ENCODE results near the gene USF1. TPM values are rescaled to one million over a fixed set of nuclear protein-coding genes. Genes with fewer than 3 reads are reported as not detected.

Gene USF1
- total RNA-seq, 1 donor from 2014 or later, result 31.7 TPM

GRCh38 chr1:161001525-161001924 lies 44.3 kb downstream of the USF1 start:
- Histone ChIP-seq H3K27ac (replicated peaks) (no peak overlapping the region), H3K9me3 (replicated peaks) (no peaks in the 10 kb centered on the region), H3K4me1 (peaks cover 17% of the 10 kb centered on the region), H3K36me3 (peaks cover 17% of the 10 kb centered on the region), H3K4me3 (no peak overlapping the region), H3K27me3 (ENCODE audit: low read depth) (no peaks in the 10 kb centered on the region)
- TF ChIP-seq, protein P1, sequence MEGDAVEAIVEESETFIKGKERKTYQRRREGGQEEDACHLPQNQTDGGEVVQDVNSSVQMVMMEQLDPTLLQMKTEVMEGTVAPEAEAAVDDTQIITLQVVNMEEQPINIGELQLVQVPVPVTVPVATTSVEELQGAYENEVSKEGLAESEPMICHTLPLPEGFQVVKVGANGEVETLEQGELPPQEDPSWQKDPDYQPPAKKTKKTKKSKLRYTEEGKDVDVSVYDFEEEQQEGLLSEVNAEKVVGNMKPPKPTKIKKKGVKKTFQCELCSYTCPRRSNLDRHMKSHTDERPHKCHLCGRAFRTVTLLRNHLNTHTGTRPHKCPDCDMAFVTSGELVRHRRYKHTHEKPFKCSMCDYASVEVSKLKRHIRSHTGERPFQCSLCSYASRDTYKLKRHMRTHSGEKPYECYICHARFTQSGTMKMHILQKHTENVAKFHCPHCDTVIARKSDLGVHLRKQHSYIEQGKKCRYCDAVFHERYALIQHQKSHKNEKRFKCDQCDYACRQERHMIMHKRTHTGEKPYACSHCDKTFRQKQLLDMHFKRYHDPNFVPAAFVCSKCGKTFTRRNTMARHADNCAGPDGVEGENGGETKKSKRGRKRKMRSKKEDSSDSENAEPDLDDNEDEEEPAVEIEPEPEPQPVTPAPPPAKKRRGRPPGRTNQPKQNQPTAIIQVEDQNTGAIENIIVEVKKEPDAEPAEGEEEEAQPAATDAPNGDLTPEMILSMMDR (IDR thresholded peaks at IDR 0.05; ENCODE audit: borderline replicate concordance), result no peak
- DNase-seq, result no peak
- intact Hi-C loops (cut with micrococcal nuclease), result no loop called here

DNA sequence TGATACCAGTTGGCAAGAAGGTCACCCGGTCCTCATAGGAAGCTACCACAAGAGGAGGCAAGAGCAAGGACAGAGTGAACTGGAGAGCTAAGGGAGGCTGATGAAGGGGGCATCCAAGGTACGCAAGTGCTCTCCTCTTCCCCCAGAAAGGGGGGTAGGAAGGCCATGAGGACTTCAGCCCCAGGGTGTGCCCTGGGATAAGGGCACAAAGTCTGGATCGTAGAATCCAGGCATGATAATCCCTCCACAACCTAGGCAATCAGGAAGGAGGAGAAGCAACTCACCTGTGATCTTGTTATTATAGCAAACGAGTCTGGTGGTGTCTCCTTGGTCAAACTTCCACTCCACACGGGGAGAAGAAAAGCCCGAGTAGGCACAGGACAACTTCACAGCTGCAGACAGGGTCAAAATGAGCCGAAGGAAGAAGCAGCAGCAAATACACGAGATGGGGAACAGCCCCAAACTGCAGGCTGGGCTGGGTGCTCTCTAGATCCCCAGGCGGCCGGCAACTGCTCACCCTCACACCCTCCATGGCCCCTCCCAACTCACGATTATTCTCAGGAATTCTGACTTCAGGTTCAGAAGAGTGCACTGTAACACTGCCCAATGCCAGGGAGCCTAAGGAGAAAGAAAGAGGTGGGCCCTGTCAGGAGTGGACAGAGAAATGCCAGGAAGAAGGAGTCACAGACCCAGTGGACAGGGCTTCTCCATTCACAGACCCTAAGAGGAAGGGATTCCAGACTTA lies 44.9 kb downstream of the USF1 start:
- peaks cover 17% of the 10 kb centered on the region for H3K36me3 ChIP-seq
- H3K4me3 ChIP-seq, result no peak overlapping the region
- no peak for DNase-seq
- peaks cover 17% of the 10 kb centered on the region for H3K4me1 ChIP-seq
- H3K27me3 ChIP-seq (ENCODE audit: low read depth), result no peaks in the 10 kb centered on the region
- intact Hi-C loops (cut with micrococcal nuclease), result no loop called here
- no peak overlapping the region for H3K27ac ChIP-seq (replicated peaks)
- H3K9me3 ChIP-seq (replicated peaks), result no peaks in the 10 kb centered on the region
- TF ChIP-seq, protein P1 (IDR thresholded peaks at IDR 0.05; ENCODE audit: borderline replicate concordance), result no peak

GRCh38 chr1:160999376-160999775 lies 46.4 kb downstream of the USF1 start:
- intact Hi-C loops (cut with micrococcal nuclease), result loop anchor here (5.0 to 10.0 kb wide), 2 partner anchors 55 to 98 kb away; partner anchors contain the start of gene KLHDC9
- peaks cover 17% of the 10 kb centered on the region for H3K4me1 ChIP-seq
- H3K4me3 ChIP-seq, result no peak overlapping the region
- DNase-seq, result no peak
- peaks cover 17% of the 10 kb centered on the region for H3K36me3 ChIP-seq
- TF ChIP-seq, protein P1 (IDR thresholded peaks at IDR 0.05; ENCODE audit: borderline replicate concordance), result no peak
- H3K27me3 ChIP-seq (ENCODE audit: low read depth), result no peaks in the 10 kb centered on the region
- no peaks in the 10 kb centered on the region for H3K9me3 ChIP-seq (replicated peaks)
- H3K27ac ChIP-seq (replicated peaks), result no peak overlapping the region

DNA sequence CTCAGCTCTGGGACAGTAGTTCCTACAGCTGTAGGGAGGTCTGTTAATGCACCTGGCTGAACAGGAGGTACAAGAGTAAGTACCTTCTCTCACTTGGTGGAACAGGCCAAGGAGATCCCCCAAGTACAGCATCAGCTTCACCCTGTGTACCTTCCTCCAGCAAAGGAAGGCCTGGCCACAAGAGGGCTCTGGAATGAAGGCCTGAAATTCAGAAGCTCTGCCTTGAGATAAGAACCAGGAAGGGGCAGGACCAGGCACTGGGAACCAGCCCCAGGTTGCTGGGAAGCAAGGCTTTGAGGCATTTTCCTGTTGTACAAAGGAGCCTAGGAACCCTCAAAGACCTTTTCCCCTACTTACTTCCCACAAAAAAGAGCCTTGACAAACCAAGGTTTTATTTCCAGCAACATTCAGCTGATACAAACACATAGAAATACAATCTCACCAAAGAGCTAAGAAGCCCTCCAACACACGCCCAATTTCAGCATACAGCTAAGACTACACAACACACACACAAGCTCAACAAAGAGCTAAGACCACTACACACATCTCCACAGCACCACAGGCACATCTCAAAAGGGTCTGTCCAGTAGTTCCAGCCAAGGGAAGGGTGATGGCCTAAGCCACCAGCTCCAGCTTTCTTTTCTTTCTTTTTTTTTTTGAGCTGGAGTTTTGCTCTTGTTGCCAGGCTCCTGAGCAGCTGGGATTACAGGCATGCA lies 48.3 kb downstream of the USF1 start:
- no peaks in the 10 kb centered on the region for H3K27me3 ChIP-seq (ENCODE audit: low read depth)
- no peak overlapping the region for H3K4me3 ChIP-seq
- peak overlapping the region; percentile 64 for H3K27ac ChIP-seq (replicated peaks)
- intact Hi-C loops (cut with micrococcal nuclease), result loop anchor here (5.0 to 10.0 kb wide), 2 partner anchors 57 to 100 kb away; partner anchors contain the start of gene KLHDC9
- DNase-seq, result peak; percentile 52
- TF ChIP-seq, protein P1 (IDR thresholded peaks at IDR 0.05; ENCODE audit: borderline replicate concordance), result peak; percentile 80
- no peaks in the 10 kb centered on the region for H3K9me3 ChIP-seq (replicated peaks)
- H3K36me3 ChIP-seq, result peaks cover 17% of the 10 kb centered on the region
- peaks cover 17% of the 10 kb centered on the region for H3K4me1 ChIP-seq

GRCh38 chr1:160996178-160996577 lies 49.6 kb downstream of the USF1 start:
- H3K27me3 ChIP-seq (ENCODE audit: low read depth), result no peaks in the 10 kb centered on the region

More at GRCh38 chr1:160996178-160996577, 49.6 kb downstream of the USF1 start:
- Histone ChIP-seq H3K27ac (replicated peaks) (no peak overlapping the region), H3K4me3 (no peak overlapping the region), H3K36me3 (peaks cover 17% of the 10 kb centered on the region), H3K9me3 (replicated peaks) (no peaks in the 10 kb centered on the region), H3K4me1 (peaks cover 9% of the 10 kb centered on the region)
- TF ChIP-seq, protein P1 (IDR thresholded peaks at IDR 0.05; ENCODE audit: borderline replicate concordance), result no peak
- no peak for DNase-seq
- intact Hi-C loops (cut with micrococcal nuclease), result loop anchor here (5.0 to 10.0 kb wide), 2 partner anchors 59 to 101 kb away; partner anchors contain the start of gene KLHDC9

Data from left ventricle myocardium inferior (tissue), 1 donor.